H1 (cell line): ENCODE results near the gene TCEA2. TPM values are rescaled to one million over a fixed set of nuclear protein-coding genes. Genes with fewer than 3 reads are reported as not detected.

ENCODE experiments used
- CTCF ChIA-PET: fragments of 300-600 bp; sonication (Branson Sonifier 250); formaldehyde crosslinking; loops from one replicate; lab custom pipeline; 2021; ENCODE audit not compliant: partially characterized antibody; lab: Charles Lee
- POLR2A ChIA-PET: fragments of 300-600 bp; sonication (Branson Sonifier 250); formaldehyde crosslinking; loops from one replicate; lab custom pipeline; 2021; ENCODE audit warnings: inconsistent platforms; ENCODE audit not compliant: partially characterized antibody; lab: Charles Lee
- DNase-seq, 2 experiments: peaks; one replicate each; pipeline versions ENCODE4 v3.0.0 to v3.0.0-alpha.2; 2010 to 2022; ENCODE audit warnings: low spot score in 2 of 2, low read depth in 1 of 2, mixed read lengths in 1 of 2
- FAIRE-seq: peaks from 2 replicates; lab custom pipeline; 2011; peaks lifted over from hg19 to GRCh38; lab: Jason Lieb, UNC
- H2AFZ ChIP-seq: 2 replicates; pipeline ENCODE4 v1.8.1; 2012; ENCODE audit warnings: low read length, inconsistent platforms
- H2AK5ac ChIP-seq: 2 replicates; pipeline ENCODE4 v1.6.1; 2013; ENCODE audit warnings: low read depth, low read length
- H2BK120ac ChIP-seq: replicated peaks from 2 replicates; pipeline ENCODE3; 2013; ENCODE audit warnings: low read depth, low read length, inconsistent platforms
- H2BK12ac ChIP-seq: 2 replicates; pipeline ENCODE4 v1.6.1; 2013; ENCODE audit warnings: low read depth, low read length
- H2BK15ac ChIP-seq: 2 replicates; pipeline ENCODE4 v1.6.1; 2013; ENCODE audit warnings: low read length
- H2BK20ac ChIP-seq: 2 replicates; pipeline ENCODE4 v1.6.1; 2013; ENCODE audit warnings: low read length
- H2BK5ac ChIP-seq: 2 replicates; pipeline ENCODE4 v1.6.1; 2013; ENCODE audit warnings: low read depth, low read length
- H3K14ac ChIP-seq: 2 replicates; pipeline ENCODE4 v1.6.1; 2013; ENCODE audit warnings: inconsistent platforms; ENCODE audit not compliant: insufficient read length
- H3K18ac ChIP-seq: 2 replicates; pipeline ENCODE4 v1.6.1; 2013; ENCODE audit warnings: low read length; ENCODE audit errors: extremely low read depth
- H3K23ac ChIP-seq: 2 replicates; pipeline ENCODE4 v1.6.1; 2013; ENCODE audit warnings: inconsistent platforms; ENCODE audit not compliant: insufficient read length
- H3K23me2 ChIP-seq: 2 replicates; pipeline ENCODE4 v1.6.1; 2013; ENCODE audit warnings: low read depth, low read length
- H3K27ac ChIP-seq: 2 replicates; pipeline ENCODE4 v1.6.1; 2011; ENCODE audit warnings: low read depth, low read length, inconsistent platforms
- H3K27me3 ChIP-seq, 4 experiments: replicated peaks in 1 of 4; 1 replicate in 1 of 4; 2 replicates in 3 of 4; pipeline versions ENCODE4 v1.6.1 to v1.8.1; 2011 to 2013; ENCODE audit warnings: low read length in 3 of 4, mild to moderate bottlenecking in 3 of 4, inconsistent platforms in 2 of 4, mixed read lengths in 2 of 4, moderate library complexity in 1 of 4; ENCODE audit not compliant: control insufficient read depth in 3 of 4, insufficient read depth in 3 of 4; ENCODE audit errors: extremely low read depth in 1 of 4
- H3K36me3 ChIP-seq, 4 experiments: 2 replicates each; pipeline versions ENCODE4 v1.6.1 to v1.8.1; 2011 to 2013; ENCODE audit warnings: mild to moderate bottlenecking in 4 of 4, low read length in 3 of 4, moderate library complexity in 2 of 4, control low read depth in 1 of 4, inconsistent platforms in 1 of 4; ENCODE audit not compliant: insufficient read depth in 4 of 4, control insufficient read depth in 2 of 4
- H3K4ac ChIP-seq: replicated peaks from 2 replicates; pipeline ENCODE3; 2013; ENCODE audit warnings: low read length, low read depth, mixed read lengths, inconsistent platforms; ENCODE audit not compliant: insufficient read length
- H3K4me1 ChIP-seq, 4 experiments: replicated peaks in 1 of 4; 1 replicate in 1 of 4; 2 replicates in 3 of 4; pipeline versions ENCODE4 v1.6.1 to v1.8.1; 2011 to 2013; ENCODE audit warnings: low read length in 3 of 4, inconsistent platforms in 2 of 4, mixed read lengths in 1 of 4; ENCODE audit not compliant: insufficient read depth in 4 of 4, control insufficient read depth in 3 of 4
- H3K4me2 ChIP-seq, 2 experiments: 2 replicates each; pipeline versions ENCODE4 v1.6.1 to v1.8.1; 2011 to 2013; ENCODE audit warnings: low read depth in 2 of 2, low read length in 2 of 2, control low read depth in 1 of 2, inconsistent platforms in 1 of 2, mild to moderate bottlenecking in 1 of 2; ENCODE audit not compliant: insufficient read depth in 1 of 2
- H3K4me3 ChIP-seq, 4 experiments: fragments of 200-600, 300-600 bp in 1 of 4; sonication (generic), shearing (Covaris generic), sonication (Bioruptor Twin) in 1 of 4; 2 replicates each; pipeline versions ENCODE4 v1.5.1 to v1.8.1; 2011 to 2016; ENCODE audit warnings: low read length in 4 of 4, low read depth in 3 of 4, control low read depth in 2 of 4, inconsistent platforms in 2 of 4, mild to moderate bottlenecking in 2 of 4, mixed read lengths in 1 of 4, moderate library complexity in 1 of 4; ENCODE audit not compliant: insufficient read depth in 2 of 4; ENCODE audit errors: extremely low read depth in 1 of 4
- H3K56ac ChIP-seq: replicated peaks from 2 replicates; pipeline ENCODE3; 2013; ENCODE audit warnings: low read depth, mild to moderate bottlenecking, mixed read lengths, low read length, inconsistent platforms; ENCODE audit not compliant: insufficient read length
- H3K79me1 ChIP-seq: 2 replicates; pipeline ENCODE4 v1.6.1; 2013; ENCODE audit warnings: low read depth, low read length, control low read depth
- H3K79me2 ChIP-seq, 2 experiments: 2 replicates each; pipeline versions ENCODE4 v1.6.1 to v1.8.1; 2012 to 2013; ENCODE audit warnings: low read length in 2 of 2, mild to moderate bottlenecking in 2 of 2, inconsistent platforms in 1 of 2; ENCODE audit not compliant: insufficient read depth in 2 of 2, control insufficient read depth in 1 of 2
- H3K9ac ChIP-seq, 4 experiments: replicated peaks in 1 of 4; 1 replicate in 1 of 4; 2 replicates in 3 of 4; pipeline versions ENCODE4 v1.6.1 to v1.8.1; 2011 to 2013; ENCODE audit warnings: low read depth in 3 of 4, low read length in 3 of 4, control low read depth in 2 of 4, mild to moderate bottlenecking in 2 of 4, moderate library complexity in 2 of 4, inconsistent platforms in 1 of 4; ENCODE audit errors: extremely low read depth in 1 of 4
- H3K9me3 ChIP-seq, 2 experiments: 2 replicates each; pipeline versions ENCODE4 v1.6.1 to v1.8.1; 2012 to 2013; ENCODE audit warnings: mild to moderate bottlenecking in 2 of 2, moderate library complexity in 2 of 2, control low read depth in 1 of 2, inconsistent platforms in 1 of 2, low read depth in 1 of 2, low read length in 1 of 2, mixed read lengths in 1 of 2; ENCODE audit not compliant: insufficient read depth in 2 of 2
- H4K20me1 ChIP-seq, 2 experiments: replicated peaks in 1 of 2; 2 replicates each; pipeline versions ENCODE3 to v1.8.1; 2011 to 2013; ENCODE audit warnings: inconsistent platforms in 2 of 2, low read length in 2 of 2, mild to moderate bottlenecking in 1 of 2; ENCODE audit not compliant: insufficient read depth in 2 of 2, control insufficient read depth in 1 of 2
- H4K5ac ChIP-seq: 2 replicates; pipeline ENCODE4 v1.6.1; 2013; ENCODE audit warnings: low read length, low read depth, mixed read lengths, inconsistent platforms; ENCODE audit not compliant: insufficient read length
- H4K8ac ChIP-seq: 2 replicates; pipeline ENCODE4 v1.8.0; 2013; ENCODE audit warnings: mild to moderate bottlenecking, moderate library complexity, low read length, inconsistent platforms; ENCODE audit not compliant: insufficient read depth; ENCODE audit errors: extremely low read depth
- H4K91ac ChIP-seq: replicated peaks from 2 replicates; pipeline ENCODE3; 2013; ENCODE audit warnings: low read length, mixed read lengths, inconsistent platforms; ENCODE audit not compliant: insufficient read length
- ASH2L ChIP-seq: fragments of 200-600, 300-600 bp; sonication (generic); IDR thresholded peaks from one replicate; pipeline ENCODE4 v1.7.1; 2017; ENCODE audit warnings: low read length
- CHD2 ChIP-seq: IDR thresholded peaks from 2 replicates; pipeline ENCODE4 v1.6.1; 2012; ENCODE audit warnings: low read length, improper control_type of control experiment
- NRF1 ChIP-seq: IDR thresholded peaks from 2 replicates; pipeline ENCODE4 v1.6.1; 2011; ENCODE audit warnings: mild to moderate bottlenecking, low read depth, low read length, improper control_type of control experiment
- RFX5 ChIP-seq: IDR thresholded peaks from 2 replicates; pipeline ENCODE4 v1.6.1; 2011; ENCODE audit warnings: low read depth, low read length, improper control_type of control experiment, borderline replicate concordance
- SAP30 ChIP-seq: fragments of 300-600 bp; sonication (generic); IDR thresholded peaks from 2 replicates; pipeline ENCODE4 v1.7.1; 2012; ENCODE audit warnings: low read length, moderate library complexity, mild to moderate bottlenecking, inconsistent platforms; ENCODE audit not compliant: insufficient read depth, insufficient replicate concordance
- WGBS, 2 experiments: shearing (Covaris generic) in 1 of 2; methylation state at CpG; one replicate each; pipeline versions ENCODE4 v1.1.6 to v1.1.7; 2013 to 2015; ENCODE audit warnings: low lambda C conversion rate in 2 of 2, mixed read lengths in 2 of 2, inconsistent platforms in 1 of 2, low coverage in 1 of 2, missing lambda C conversion rate in 1 of 2; ENCODE audit not compliant: insufficient replicate concordance in 2 of 2, insufficient coverage in 1 of 2, insufficient read length in 1 of 2; ENCODE audit errors: extremely low coverage in 1 of 2, missing lambda C conversion rate in 1 of 2; 5-methylcytosine and 5-hydroxymethylcytosine counted together
- polyA plus RNA-seq, 7 experiments: library from polyadenylated mRNA; depleted of rRNA in 3 of 7; stranded (reverse) in 5 of 7; unstranded in 2 of 7; fragments of >200 nt in 5 of 7; fragments of 200-250 nt in 2 of 7; gene quantifications; 1 replicate in 5 of 7; 2 replicates in 1 of 7; 4 replicates in 1 of 7; pipeline versions ENCODE4 v1.2.1 to v1.2.3, GENCODE V29; 2011 to 2013; ENCODE audit warnings: missing spikeins in 2 of 7, mixed read lengths in 2 of 7
- total RNA-seq: library from RNA; stranded (reverse); fragmentation: NEBNext Ultra II Directional; extraction: Animal tissue kit (Norgen Biotek cat#: 25700); gene quantifications from 2 replicates; pipeline ENCODE4 v1.2.1, GENCODE V29; 2021

The TCEA2 gene
- total and polyA plus RNA-seq, 2 of the 8 experiments (the other 6 are each of a cell fraction or from before 2014, with no cell fraction given), result 41.4 to 42.3 TPM

DNA sequence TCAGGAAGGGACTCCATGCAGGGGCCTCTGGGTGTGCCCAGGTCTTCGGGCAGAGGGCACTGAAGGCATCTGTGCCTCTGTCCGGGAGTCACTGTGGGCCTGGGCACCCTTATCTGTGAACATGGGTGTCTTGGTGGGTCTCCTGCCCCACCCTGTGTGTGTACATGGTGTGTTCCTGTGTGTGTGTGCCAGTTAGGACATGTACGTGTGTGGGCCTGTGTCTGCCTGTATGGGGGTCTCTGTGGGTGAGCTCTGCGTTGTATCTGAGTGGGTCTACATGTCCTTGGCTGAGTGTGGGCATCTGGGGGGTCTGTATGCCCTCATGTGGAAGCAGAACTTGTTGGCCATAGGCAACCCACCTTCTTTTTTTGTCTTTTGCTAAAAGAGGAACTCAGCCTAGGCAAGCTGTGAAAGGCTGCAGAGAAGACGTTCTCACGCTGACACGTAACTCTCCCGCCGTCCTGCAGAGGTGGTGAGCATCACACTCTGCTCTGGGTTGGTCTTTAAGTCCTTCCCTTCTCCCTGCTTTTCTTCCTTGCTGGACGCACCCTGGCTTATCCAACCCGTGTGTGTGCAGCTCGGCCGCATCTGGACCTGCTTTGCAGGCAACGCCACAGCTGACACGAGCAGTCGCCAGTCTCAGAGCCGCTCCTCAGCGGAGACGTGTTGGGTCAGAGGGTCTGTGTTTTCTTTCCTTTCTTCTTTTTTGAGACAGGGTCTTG, 44.9 kb downstream of the TCEA2 start:
- no peak overlapping the region for H3K23ac ChIP-seq

More for the DNA sequence above, 44.9 kb downstream of the TCEA2 start:
- H3K4me3 ChIP-seq, result no peak overlapping the region
- no peak overlapping the region for H3K18ac ChIP-seq
- H3K14ac ChIP-seq, result no peak overlapping the region
- no peak overlapping the region; the same call in 1 of the 2 replicates for H3K27ac ChIP-seq
- no peak overlapping the region for H2BK12ac ChIP-seq
- DNase-seq (peak in 1 of 2 experiments; percentile 40), FAIRE-seq (no peak)
- no peak overlapping the region for H2AK5ac ChIP-seq
- H4K20me1 ChIP-seq, result peaks cover 3 to 4% of the 10 kb centered on the region in 2 experiments
- ChIA-PET POLR2A (interaction anchor here (0.7 kb wide), 1 partner anchor 9 kb away, joined by 3 read pairs; no protein-coding TSS in a partner anchor), CTCF (interaction anchor here (0.6 to 6.4 kb wide), 4 partner anchors 9 to 24 kb away, joined by 3 to 59 read pairs (median 8); partner anchors contain the start of gene LKAAEAR1)
- H3K23me2 ChIP-seq, result 0 out of 2 replicates have a peak, but pooled peaks cover under 1% of the 10 kb centered on the region
- no peak overlapping the region for H3K56ac ChIP-seq
- H3K4ac ChIP-seq, result no peak overlapping the region
- H4K8ac ChIP-seq, result no peak overlapping the region
- H2AFZ ChIP-seq, result no peak overlapping the region
- peaks cover 0 to 7% (median 7%) of the 10 kb centered on the region in 4 experiments; a peak in 6 of 7 replicates for H3K27me3 ChIP-seq
- no peak overlapping the region for H3K9ac ChIP-seq
- H2BK5ac ChIP-seq, result no peak overlapping the region
- no peaks in the 10 kb centered on the region; the same call in 1 of the 2 replicates for H3K79me1 ChIP-seq
- H4K5ac ChIP-seq, result no peak overlapping the region
- no peaks in the 10 kb centered on the region for H3K36me3 ChIP-seq
- no peaks in the 10 kb centered on the region for H3K9me3 ChIP-seq
- no peaks in the 10 kb centered on the region for H3K79me2 ChIP-seq
- 89% methylated on average over 18 of the region's 19 CpGs; no CpG with 5 or more reads in 1 of the 2 experiments for WGBS, 2 experiments
- no peak overlapping the region for H2BK15ac ChIP-seq
- TF ChIP-seq CHD2 (no peak), SAP30 (no peak), NRF1 (no peak), RFX5 (no peak), ASH2L (no peak)
- H3K4me2 ChIP-seq, result no peak overlapping the region
- H3K4me1 ChIP-seq, result peaks cover 0 to 6% (median 3%) of the 10 kb centered on the region in 4 experiments; a peak in 3 of 7 replicates
- no peak overlapping the region for H2BK20ac ChIP-seq
- H4K91ac ChIP-seq, result no peak overlapping the region
- H2BK120ac ChIP-seq, result no peak overlapping the region
